GM21723 (cell line): Measurements from ENCODE around the gene SYCP3.
A peak's percentile ranks its signal among the peaks of the same experiment; 100 is the strongest.
"Not testable (repeated sequence)": the region's sequence is repeated elsewhere in the genome, so short reads cannot be mapped to it uniquely, and the experiment has no call there.

Source experiments
- ATAC-seq: cut with Tn5 transposase; IDR thresholded peaks from one replicate; pipeline ENCODE4 v1.9.1; 2021; ENCODE audit warnings: mild to moderate bottlenecking, moderate library complexity; ENCODE audit not compliant: unreplicated experiment

The SYCP3 gene

GRCh38 chr12:101761350-101761749 is 22.1 kb upstream of the SYCP3 start:
- ATAC-seq, result no peak

- no peak for ATAC-seq
Observed at GRCh38 chr12:101759396-101760047, 20.3 kb upstream of the SYCP3 start.

GRCh38 chr12:101750152-101750551 is 10.9 kb upstream of the SYCP3 start:
- no peak for ATAC-seq

- no peak for ATAC-seq
Observed at GRCh38 chr12:101749657-101750056, 10.4 kb upstream of the SYCP3 start.

- no peak for ATAC-seq
Observed at GRCh38 chr12:101748907-101749306, 9.6 kb upstream of the SYCP3 start.

- ATAC-seq, result no peak
Observed at GRCh38 chr12:101747697-101748096, 8.4 kb upstream of the SYCP3 start.

- ATAC-seq, result no peak
Observed at GRCh38 chr12:101746661-101747060, 7.4 kb upstream of the SYCP3 start.

GRCh38 chr12:101746196-101746595 is 6.9 kb upstream of the SYCP3 start:
- no peak for ATAC-seq

GRCh38 chr12:101745481-101745880 is 6.2 kb upstream of the SYCP3 start:
- no peak for ATAC-seq

GRCh38 chr12:101743724-101744472 is 4.6 kb upstream of the SYCP3 start:
- ATAC-seq, result peak; percentile 98

GRCh38 chr12:101743242-101743641 is 4.0 kb upstream of the SYCP3 start:
- no peak for ATAC-seq

GRCh38 chr12:101740980-101741379 is 1.7 kb upstream of the SYCP3 start:
- no peak for ATAC-seq

- ATAC-seq, result no peak
Observed at GRCh38 chr12:101740566-101740965, 1.3 kb upstream of the SYCP3 start.

- no peak for ATAC-seq
Observed at GRCh38 chr12:101737476-101737875, 1.8 kb downstream of the SYCP3 start.

GRCh38 chr12:101734482-101734881 is 4.8 kb downstream of the SYCP3 start:
- ATAC-seq, result not testable (repeated sequence)

- ATAC-seq, result no peak
Observed at GRCh38 chr12:101733166-101733565, 6.1 kb downstream of the SYCP3 start.

- ATAC-seq, result no peak
Observed at GRCh38 chr12:101732318-101732717, 6.9 kb downstream of the SYCP3 start.

GRCh38 chr12:101729842-101730241 is 9.4 kb downstream of the SYCP3 start:
- ATAC-seq, result no peak

GRCh38 chr12:101727098-101727497 is 12.2 kb downstream of the SYCP3 start:
- no peak for ATAC-seq

- ATAC-seq, result no peak
Observed at GRCh38 chr12:101722392-101722791, 16.9 kb downstream of the SYCP3 start.

GRCh38 chr12:101720118-101720517 is 19.1 kb downstream of the SYCP3 start:
- no peak for ATAC-seq

- ATAC-seq, result no peak
Observed at GRCh38 chr12:101719566-101719965, 19.7 kb downstream of the SYCP3 start.
